CD4-positive, alpha-beta memory T cell (primary cell): ENCODE data around the gene ENTR1. TPM values are rescaled to one million over a fixed set of nuclear protein-coding genes. Genes with fewer than 3 reads are reported as not detected.
A peak's percentile ranks its signal among the peaks of the same experiment; 100 is the strongest.
"Not testable (repeated sequence)": the region's sequence is repeated elsewhere in the genome, so short reads cannot be mapped to it uniquely, and the experiment has no call there.

ENCODE experiments used
- CTCF ChIA-PET: fragments of 350-600 bp; sonication (Branson Sonifier 250); formaldehyde crosslinking; loops from one replicate; lab custom pipeline; 2021; ENCODE audit warnings: inconsistent platforms; ENCODE audit not compliant: partially characterized antibody; lab: Charles Lee
- POLR2A ChIA-PET: fragments of 350-600 bp; sonication (Branson Sonifier 250); formaldehyde crosslinking; loops from one replicate; lab custom pipeline; 2021; ENCODE audit not compliant: partially characterized antibody; lab: Charles Lee
- DNase-seq, 5 donors: peaks; one replicate each; pipeline versions ENCODE4 v3.0.0 to v3.0.0-alpha.2; 2020 to 2022; ENCODE audit warnings: mixed read lengths in 1 of 5
- H3K27ac ChIP-seq: one replicate; pipeline ENCODE4 v1.7.0; 2013; ENCODE audit warnings: low read depth, low read length
- H3K27me3 ChIP-seq: 2 replicates; pipeline ENCODE4 v1.7.0; 2013; ENCODE audit warnings: mild to moderate bottlenecking, low read length, moderate library complexity; ENCODE audit not compliant: insufficient read depth
- H3K36me3 ChIP-seq: 2 replicates; pipeline ENCODE4 v1.7.0; 2013; ENCODE audit warnings: mild to moderate bottlenecking, low read length, moderate library complexity; ENCODE audit not compliant: insufficient read depth
- H3K4me1 ChIP-seq: 2 replicates; pipeline ENCODE4 v1.7.0; 2013; ENCODE audit warnings: mild to moderate bottlenecking, low read length, moderate library complexity; ENCODE audit not compliant: insufficient read depth
- H3K4me3 ChIP-seq, 2 donors: one replicate each; pipeline ENCODE4 v1.7.0; 2013; ENCODE audit warnings: low read length in 2 of 2, mild to moderate bottlenecking in 1 of 2
- H3K9me3 ChIP-seq, 2 donors: one replicate each; pipeline ENCODE4 v1.7.0; 2013; ENCODE audit warnings: low read length in 2 of 2, control low read depth in 1 of 2; ENCODE audit not compliant: control insufficient read depth in 1 of 2
- H3K27ac Mint-ChIP-seq, 7 donors: one replicate each; pipeline ENCODE4 v1.8.0; 2020 to 2021; ENCODE audit warnings: mixed read lengths in 7 of 7, mild to moderate bottlenecking in 6 of 7, inconsistent platforms in 3 of 7, moderate library complexity in 3 of 7
- H3K27me3 Mint-ChIP-seq, 2 donors: one replicate each; pipeline ENCODE4 v1.8.0; 2020 to 2021; ENCODE audit warnings: mixed read lengths in 2 of 2
- H3K36me3 Mint-ChIP-seq, 2 donors: one replicate each; pipeline ENCODE4 v1.8.0; 2020 to 2021; ENCODE audit warnings: mixed read lengths in 2 of 2, inconsistent platforms in 1 of 2, mild to moderate bottlenecking in 1 of 2
- H3K4me1 Mint-ChIP-seq, 4 donors: one replicate each; pipeline ENCODE4 v1.8.0; 2020 to 2021; ENCODE audit warnings: mixed read lengths in 4 of 4, mild to moderate bottlenecking in 1 of 4
- H3K4me3 Mint-ChIP-seq, 8 donors: one replicate each; pipeline ENCODE4 v1.8.0; 2020 to 2021; ENCODE audit warnings: mixed read lengths in 8 of 8, mild to moderate bottlenecking in 7 of 8, moderate library complexity in 6 of 8, inconsistent platforms in 3 of 8
- H3K9me3 Mint-ChIP-seq, 8 donors: one replicate each; pipeline ENCODE4 v1.8.0; 2020 to 2021; ENCODE audit warnings: mixed read lengths in 8 of 8, mild to moderate bottlenecking in 5 of 8, inconsistent platforms in 3 of 8, moderate library complexity in 1 of 8
- intact Hi-C: fragments of 100-400 bp; cut with micrococcal nuclease; formaldehyde crosslinking; loops from one replicate; pipeline ENCODE4 v1.15.1; 2023
- polyA plus RNA-seq, 2 donors: library from polyadenylated mRNA; unstranded; fragments of 300-500 nt; fragmentation: Illumina TruSeq; gene quantifications; one replicate each; pipeline ENCODE4 v1.2.3, GENCODE V29; 2021
- total RNA-seq, 2 experiments: library from RNA; stranded (reverse); gene quantifications; one replicate each; pipeline ENCODE4 v1.2.3, GENCODE V29; 2021

ENTR1 gene
- total and polyA plus RNA-seq, 4 experiments from 2014 or later, result 8.3 to 85.9 (median 47.8) TPM

- Histone ChIP-seq H3K36me3 (peaks cover 29% of the 10 kb centered on the region), H3K27ac (no peak overlapping the region), H3K4me1 (no peaks in the 10 kb centered on the region), H3K4me3 (no peak overlapping the region), H3K27me3 (no peaks in the 10 kb centered on the region), H3K9me3 (no peaks in the 10 kb centered on the region)
- ChIA-PET CTCF (no interaction called here), POLR2A (no interaction called here)
- Mint-ChIP-seq H3K27me3 (no peaks in the 10 kb centered on the region), H3K27ac (peak overlapping the region in 3 of 7 donors; percentile 37 to 69 (median 40)), H3K4me3 (no peak overlapping the region), H3K4me1 (no peaks in the 10 kb centered on the region), H3K9me3 (no peaks in the 10 kb centered on the region), H3K36me3 (peaks cover 9 to 52% of the 10 kb centered on the region in 2 donors)
- DNase-seq, result no peak
- intact Hi-C loops, result no loop called here
Observed at GRCh38 chr9:136426787-136427186, 16.4 kb upstream of the ENTR1 start.

- H3K27ac ChIP-seq, H3K4me1 Mint-ChIP-seq, DNase-seq, H3K27me3 Mint-ChIP-seq, H3K27me3 ChIP-seq, H3K9me3 ChIP-seq, POLR2A ChIA-PET, CTCF ChIA-PET, H3K4me3 Mint-ChIP-seq, H3K4me1 ChIP-seq, H3K4me3 ChIP-seq, H3K9me3 Mint-ChIP-seq, intact Hi-C loops: not testable (repeated sequence)
- H3K36me3 ChIP-seq, result peaks cover 32% of the 10 kb centered on the region
- H3K36me3 Mint-ChIP-seq, result peaks cover 8 to 58% of the 10 kb centered on the region in 2 donors
- peak overlapping the region in 1 of 7 donors; percentile 35 for H3K27ac Mint-ChIP-seq
Observed at GRCh38 chr9:136425367-136425766, 15.0 kb upstream of the ENTR1 start.

DNA sequence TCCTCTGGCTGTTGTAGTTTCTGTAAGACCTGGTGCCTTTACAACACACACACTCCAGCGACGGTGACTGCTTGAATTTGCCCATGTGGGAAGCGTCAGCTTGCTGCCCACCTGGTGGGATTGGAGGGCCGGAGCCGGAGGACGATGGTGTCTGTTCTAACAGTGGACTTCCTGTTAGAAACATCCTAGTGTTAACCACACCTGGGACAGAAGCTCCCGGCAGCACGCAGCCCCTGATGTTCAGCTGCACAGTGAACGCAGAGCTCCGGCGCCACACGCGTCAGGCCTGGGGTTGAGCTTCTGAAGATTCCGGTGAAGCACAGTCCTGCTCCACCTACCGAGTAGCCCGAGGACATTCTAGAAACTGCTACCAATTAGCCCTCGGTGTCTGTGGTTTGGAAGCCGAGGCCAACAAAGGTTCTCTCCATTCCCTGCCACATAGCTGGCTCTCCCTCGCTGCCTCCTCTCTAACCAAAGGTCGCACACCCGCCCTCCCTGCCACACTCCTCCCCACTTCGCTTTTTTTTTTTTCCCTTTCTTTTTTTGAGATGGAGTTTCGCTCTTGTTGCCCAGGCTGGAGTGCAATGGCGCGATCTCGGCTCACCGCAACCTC lies 14.4 kb upstream of the ENTR1 start:
- H3K27me3 Mint-ChIP-seq, result no peaks in the 10 kb centered on the region
- Histone ChIP-seq H3K4me1 (no peaks in the 10 kb centered on the region), H3K27ac (no peak overlapping the region), H3K9me3 (no peaks in the 10 kb centered on the region), H3K4me3 (no peak overlapping the region), H3K36me3 (peaks cover 30% of the 10 kb centered on the region), H3K27me3 (no peaks in the 10 kb centered on the region)
- POLR2A ChIA-PET, result interaction anchor here (0.7 to 1.1 kb wide), 2 partner anchors 12 to 61 kb away, joined by 3 to 4 read pairs; partner anchors contain the start of gene DNLZ
- no peak for DNase-seq
- intact Hi-C loops, result no loop called here
- H3K4me3 Mint-ChIP-seq, result no peak overlapping the region
- CTCF ChIA-PET, result no interaction called here
- no peaks in the 10 kb centered on the region for H3K9me3 Mint-ChIP-seq
- H3K27ac Mint-ChIP-seq, result peak overlapping the region in 3 of 7 donors; percentile 27 to 48 (median 35)
- no peaks in the 10 kb centered on the region for H3K4me1 Mint-ChIP-seq
- H3K36me3 Mint-ChIP-seq, result peaks cover 6 to 57% of the 10 kb centered on the region in 2 donors

DNA sequence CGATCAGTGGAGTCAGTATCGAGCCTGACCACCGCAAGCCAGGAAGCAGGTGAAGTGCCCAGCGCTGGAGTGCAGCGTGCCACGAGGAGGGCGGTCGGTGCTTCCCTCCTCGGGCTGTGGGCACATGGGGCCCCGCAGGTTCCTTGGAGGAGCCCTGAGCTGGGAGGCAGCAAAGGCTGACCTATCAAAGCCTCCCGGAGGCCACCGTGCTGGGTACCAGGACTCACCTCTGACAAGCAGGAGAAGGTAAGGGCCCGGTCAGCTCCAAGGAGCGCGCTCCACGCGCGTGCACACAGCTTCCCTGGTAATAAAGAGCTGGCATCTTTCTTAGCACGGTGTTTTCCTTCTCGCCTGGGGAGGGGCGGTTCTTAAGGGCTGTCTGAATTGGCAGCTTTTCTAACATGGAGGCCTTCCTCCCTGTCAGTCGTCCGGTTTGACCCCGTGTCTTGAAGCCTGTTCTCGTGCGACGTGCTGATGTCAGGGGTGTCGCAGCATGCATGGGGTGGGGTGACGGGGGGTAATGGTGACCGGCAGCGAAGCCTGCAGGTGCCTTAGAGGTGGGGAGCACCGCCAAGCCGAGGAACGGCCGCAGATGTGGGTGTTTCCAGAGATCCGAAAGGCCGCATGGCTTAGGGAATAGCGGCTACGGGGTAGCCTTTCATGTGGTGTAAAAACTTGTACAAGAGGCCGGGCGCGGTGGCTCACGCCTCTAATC lies 13.2 kb upstream of the ENTR1 start:
- peaks cover 10 to 57% of the 10 kb centered on the region in 2 donors for H3K36me3 Mint-ChIP-seq
- Histone ChIP-seq H3K36me3 (peaks cover 35% of the 10 kb centered on the region), H3K9me3 (no peaks in the 10 kb centered on the region), H3K4me1 (no peaks in the 10 kb centered on the region), H3K4me3 (no peak overlapping the region), H3K27ac (no peak overlapping the region), H3K27me3 (no peaks in the 10 kb centered on the region)
- H3K4me1 Mint-ChIP-seq, result no peaks in the 10 kb centered on the region
- intact Hi-C loops, result no loop called here
- no peak overlapping the region for H3K27ac Mint-ChIP-seq
- ChIA-PET CTCF (no interaction called here), POLR2A (interaction anchor here (1.1 kb wide), 1 partner anchor 60 kb away, joined by 3 read pairs; the partner anchor contains the start of gene DNLZ)
- H3K27me3 Mint-ChIP-seq, result no peaks in the 10 kb centered on the region
- H3K9me3 Mint-ChIP-seq, result no peaks in the 10 kb centered on the region
- no peak overlapping the region for H3K4me3 Mint-ChIP-seq
- DNase-seq, result no peak

DNA sequence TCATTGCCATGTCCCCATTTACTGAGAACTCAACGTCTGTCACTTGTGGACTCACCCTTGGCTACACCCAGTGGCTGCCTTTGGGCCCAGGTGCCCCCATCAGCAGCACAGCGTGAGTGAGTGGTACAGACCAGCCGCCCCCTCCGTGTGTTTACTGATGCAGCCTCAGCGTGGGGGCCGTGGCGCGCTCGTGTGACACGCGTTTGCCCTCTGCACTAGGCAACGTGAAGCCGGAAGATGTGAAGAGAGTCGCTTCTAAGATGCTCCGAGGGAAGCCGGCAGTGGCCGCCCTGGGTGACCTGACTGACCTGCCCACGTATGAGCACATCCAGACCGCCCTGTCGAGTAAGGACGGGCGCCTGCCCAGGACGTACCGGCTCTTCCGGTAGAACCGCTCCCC lies 12.5 kb upstream of the ENTR1 start:
- POLR2A ChIA-PET, result no interaction called here
- no peak overlapping the region for H3K4me3 Mint-ChIP-seq
- no peaks in the 10 kb centered on the region for H3K4me1 Mint-ChIP-seq
- H3K27me3 Mint-ChIP-seq, result no peaks in the 10 kb centered on the region
- no peak overlapping the region for H3K27ac ChIP-seq
- H3K9me3 Mint-ChIP-seq, result no peaks in the 10 kb centered on the region
- CTCF ChIA-PET, result no interaction called here
- H3K27me3 ChIP-seq, result no peaks in the 10 kb centered on the region
- no peak overlapping the region for H3K27ac Mint-ChIP-seq
- H3K9me3 ChIP-seq, result no peaks in the 10 kb centered on the region
- peaks cover 42% of the 10 kb centered on the region for H3K36me3 ChIP-seq
- H3K4me3 ChIP-seq, result no peak overlapping the region
- DNase-seq, result no peak
- peaks cover 12 to 61% of the 10 kb centered on the region in 2 donors for H3K36me3 Mint-ChIP-seq
- intact Hi-C loops, result no loop called here
- no peaks in the 10 kb centered on the region for H3K4me1 ChIP-seq

GRCh38 chr9:136421791-136422190 lies 11.4 kb upstream of the ENTR1 start:
- H3K4me3 ChIP-seq, result no peak overlapping the region
- intact Hi-C loops, result no loop called here
- no peak for DNase-seq
- Mint-ChIP-seq H3K9me3 (no peaks in the 10 kb centered on the region), H3K27me3 (no peaks in the 10 kb centered on the region), H3K4me3 (no peak overlapping the region), H3K27ac (no peak overlapping the region), H3K4me1 (no peaks in the 10 kb centered on the region), H3K36me3 (peaks cover 17 to 68% of the 10 kb centered on the region in 2 donors)
- H3K27ac ChIP-seq, result no peak overlapping the region
- ChIA-PET POLR2A (no interaction called here), CTCF (no interaction called here)
- no peaks in the 10 kb centered on the region for H3K9me3 ChIP-seq
- peaks cover 53% of the 10 kb centered on the region for H3K36me3 ChIP-seq
- no peaks in the 10 kb centered on the region for H3K27me3 ChIP-seq
- no peaks in the 10 kb centered on the region for H3K4me1 ChIP-seq

GRCh38 chr9:136419092-136419420 lies 8.6 kb upstream of the ENTR1 start:
- Mint-ChIP-seq H3K27me3 (no peaks in the 10 kb centered on the region), H3K9me3 (no peaks in the 10 kb centered on the region), H3K4me3 (no peak overlapping the region), H3K27ac (no peak overlapping the region), H3K36me3 (peaks cover 31 to 69% of the 10 kb centered on the region in 2 donors), H3K4me1 (no peaks in the 10 kb centered on the region)
- no peaks in the 10 kb centered on the region for H3K27me3 ChIP-seq
- intact Hi-C loops, result no loop called here
- POLR2A ChIA-PET, result interaction anchor here (1.5 kb wide), 1 partner anchor 10 kb away, joined by 5 read pairs; no protein-coding TSS in a partner anchor
- no peak overlapping the region for H3K27ac ChIP-seq
- CTCF ChIA-PET, result no interaction called here
- H3K4me1 ChIP-seq, result no peaks in the 10 kb centered on the region
- H3K9me3 ChIP-seq, result no peaks in the 10 kb centered on the region
- no peak overlapping the region for H3K4me3 ChIP-seq
- no peak for DNase-seq
- H3K36me3 ChIP-seq, result peaks cover 73% of the 10 kb centered on the region
